PC-3 (cell line): ENCODE results near the gene TUBB6. TPM values are rescaled to one million over a fixed set of nuclear protein-coding genes. Genes with fewer than 3 reads are reported as not detected.

Source experiments
- ATAC-seq: fragments of 200-7000 bp; cut with Tn5 transposase; 2 replicates; pipeline ENCODE4 v1.9.1; 2020; ENCODE audit warnings: mild to moderate bottlenecking, moderate library complexity
- BruUV-seq: library from RNA; stranded (reverse); fragments of 400-500 nt; replicated peaks from 2 replicates; lab custom pipeline; 2021; lab: Mats Ljungman, UMichigan
- CTCF ChIA-PET: fragments of 300-600 bp; sonication (Branson Sonifier 250); formaldehyde crosslinking; loops from one replicate; lab custom pipeline; 2022; ENCODE audit warnings: antibody characterized with exemption; lab: Charles Lee
- POLR2A ChIA-PET: fragments of 300-600 bp; sonication (Branson Sonifier 250); formaldehyde crosslinking; loops from one replicate; lab custom pipeline; 2022; ENCODE audit warnings: antibody characterized with exemption; ENCODE audit not compliant: unreplicated experiment; lab: Charles Lee
- DNase-seq: peaks from one replicate; pipeline ENCODE4 v3.0.0-alpha.2; 2015
- H2AFZ ChIP-seq: fragments of 300-600 bp; sonication (generic); 2 replicates; pipeline ENCODE4 v1.6.0; 2016; ENCODE audit warnings: antibody characterized with exemption, low read length
- H3F3A ChIP-seq: fragments of 300-600 bp; sonication (generic); one replicate; pipeline ENCODE4 v1.6.0; 2017; ENCODE audit warnings: antibody characterized with exemption, low read length, control low read depth, mild to moderate bottlenecking; ENCODE audit not compliant: unreplicated experiment
- H3K27ac ChIP-seq: fragments of 300-600 bp; sonication (generic); 2 replicates; pipeline ENCODE4 v1.5.1; 2016; ENCODE audit warnings: mild to moderate bottlenecking, low read length
- H3K27me3 ChIP-seq: fragments of 300-600 bp; sonication (generic); 2 replicates; pipeline ENCODE4 v1.6.1; 2016; ENCODE audit warnings: low read length, mixed read lengths
- H3K36me3 ChIP-seq: fragments of 300-600 bp; sonication (generic); 2 replicates; pipeline ENCODE4 v1.6.1; 2016; ENCODE audit warnings: low read depth, mixed run types, low read length, mixed read lengths
- H3K4me1 ChIP-seq: fragments of 300-600 bp; sonication (generic); 2 replicates; pipeline ENCODE4 v1.5.1; 2016; ENCODE audit warnings: low read length; ENCODE audit not compliant: insufficient read depth
- H3K4me2 ChIP-seq: fragments of 300-600 bp; sonication (generic); 2 replicates; pipeline ENCODE4 v1.6.0; 2016; ENCODE audit warnings: low read length
- H3K4me3 ChIP-seq: fragments of 300-600 bp; sonication (generic); 2 replicates; pipeline ENCODE4 v1.5.1; 2016; ENCODE audit warnings: mild to moderate bottlenecking, low read length, mixed read lengths
- H3K79me2 ChIP-seq: fragments of 300-600 bp; sonication (generic); 2 replicates; pipeline ENCODE4 v1.6.1; 2017; ENCODE audit warnings: low read length, mixed read lengths
- H3K9ac ChIP-seq: fragments of 300-600 bp; sonication (generic); 2 replicates; pipeline ENCODE4 v1.6.0; 2016; ENCODE audit warnings: mild to moderate bottlenecking, low read length
- H3K9me2 ChIP-seq: fragments of 300-600 bp; sonication (generic); replicated peaks from 2 replicates; pipeline ENCODE4 v1.6.1; 2016; ENCODE audit warnings: mixed run types, low read length, mixed read lengths
- H3K9me3 ChIP-seq: fragments of 300-600 bp; sonication (generic); 2 replicates; pipeline ENCODE4 v1.6.1; 2016; ENCODE audit warnings: low read length, mixed read lengths
- H4K20me1 ChIP-seq: fragments of 300-600 bp; sonication (generic); 2 replicates; pipeline ENCODE4 v1.6.1; 2016; ENCODE audit warnings: low read length, mixed read lengths
- CTCF ChIP-seq: fragments of 300-600 bp; sonication (generic); conservative IDR thresholded peaks from 2 replicates; pipeline ENCODE4 v1.5.1; 2017; ENCODE audit warnings: antibody characterized with exemption, low read depth, mild to moderate bottlenecking, low read length
- EZH2 ChIP-seq: fragments of 300-600 bp; sonication (generic); IDR thresholded peaks from one replicate; pipeline ENCODE4 v1.6.1; 2017; ENCODE audit warnings: antibody characterized with exemption, mild to moderate bottlenecking, low read length; ENCODE audit not compliant: unreplicated experiment
- EZH2phosphoT487 ChIP-seq: fragments of 300-600 bp; sonication (generic); IDR thresholded peaks from 2 replicates; pipeline ENCODE4 v1.6.1; 2018; ENCODE audit warnings: mild to moderate bottlenecking, antibody characterized with exemption, low read length, borderline replicate concordance
- intact Hi-C: fragments of 100-400 bp; cut with micrococcal nuclease; formaldehyde crosslinking; loops from 2 replicates; pipeline ENCODE4 v1.9.0; 2023
- total RNA-seq: library from RNA; depleted of rRNA; stranded (reverse); fragments of >200 nt; gene quantifications from 2 replicates; pipeline ENCODE4 v1.2.3, GENCODE V29; 2014

Gene TUBB6
- total RNA-seq, 1 experiment from 2014 or later: 191 TPM

- Histone ChIP-seq H4K20me1 (peaks cover 14% of the 10 kb centered on the region), H3K27me3 (no peaks in the 10 kb centered on the region), H3K4me2 (peak overlapping the region; percentile 45), H3F3A (no peaks in the 10 kb centered on the region), H3K4me3 (no peak overlapping the region), H3K9me2 (no peaks in the 10 kb centered on the region), H3K27ac (peak overlapping the region; percentile 2; the same call in 1 of the 2 replicates), H3K9me3 (no peaks in the 10 kb centered on the region), H2AFZ (no peak overlapping the region), H3K79me2 (no peaks in the 10 kb centered on the region), H3K9ac (no peak overlapping the region), H3K36me3 (peaks cover 26% of the 10 kb centered on the region), H3K4me1 (peaks cover 21% of the 10 kb centered on the region)
- intact Hi-C loops: loop anchor here (2.0 to 5.0 kb wide), 2 partner anchors 40 to 55 kb away; partner anchors contain the start of gene AFG3L2
- no TSS peak for BruUV-seq
- peak; percentile 90 for DNase-seq
- ChIA-PET POLR2A (no interaction called here), CTCF (no interaction called here)
- TF ChIP-seq EZH2phosphoT487 (no peak), EZH2 (no peak), CTCF (no peak)
- ATAC-seq: peak; percentile 98
These were observed 28.8 kb downstream of the TUBB6 start for GRCh38 chr18:12336887-12337286.

- Histone ChIP-seq H3K9me3 (no peaks in the 10 kb centered on the region), H3K79me2 (no peaks in the 10 kb centered on the region), H3K27ac (no peak overlapping the region), H3K9me2 (no peaks in the 10 kb centered on the region), H3F3A (no peaks in the 10 kb centered on the region), H3K27me3 (no peaks in the 10 kb centered on the region), H3K36me3 (peaks cover 40% of the 10 kb centered on the region), H3K9ac (no peak overlapping the region), H3K4me3 (no peak overlapping the region), H3K4me1 (peaks cover 21% of the 10 kb centered on the region), H4K20me1 (peaks cover 14% of the 10 kb centered on the region), H3K4me2 (no peak overlapping the region), H2AFZ (no peak overlapping the region)
- no TSS peak for BruUV-seq
- ChIA-PET POLR2A (interaction anchor here (0.5 kb wide), 1 partner anchor 23 kb away, joined by 3 read pairs; no protein-coding TSS in a partner anchor), CTCF (no interaction called here)
- intact Hi-C loops: loop anchor here (5.0 kb wide), 1 partner anchor 56 kb away; no protein-coding TSS in a partner anchor
- DNase-seq (no peak), ATAC-seq (no peak)
- no peak for TF ChIP-seq EZH2phosphoT487
- no peak for TF ChIP-seq CTCF
- no peak for TF ChIP-seq EZH2
These were observed 30.3 kb downstream of the TUBB6 start for GRCh38 chr18:12338382-12338781.

GRCh38 chr18:12340945-12341660 lies 33.1 kb downstream of the TUBB6 start:
- intact Hi-C loops: no loop called here
- Histone ChIP-seq H3K4me1 (peaks cover 27% of the 10 kb centered on the region), H3K27ac (no peak overlapping the region), H3K4me3 (no peak overlapping the region), H3K9me3 (no peaks in the 10 kb centered on the region), H3K27me3 (no peaks in the 10 kb centered on the region), H3K36me3 (peaks cover 39% of the 10 kb centered on the region), H4K20me1 (peaks cover 10% of the 10 kb centered on the region), H2AFZ (no peak overlapping the region), H3K9ac (no peak overlapping the region), H3K9me2 (no peaks in the 10 kb centered on the region), H3K4me2 (no peak overlapping the region), H3K79me2 (no peaks in the 10 kb centered on the region), H3F3A (no peaks in the 10 kb centered on the region)
- DNase-seq (no peak), ATAC-seq (no peak)
- ChIA-PET POLR2A (no interaction called here), CTCF (no interaction called here)
- no TSS peak for BruUV-seq
- TF ChIP-seq EZH2phosphoT487: no peak
- no peak for TF ChIP-seq CTCF
- no peak for TF ChIP-seq EZH2
